Stimulated activated effector memory CD8-positive, alpha-beta T cell treated with anti-CD3 and anti-CD28 coated beads, Interleukin-12 subunit alpha, Interleukin-12 subunit beta, amount 100 ng/mL, for 72 hours (primary cell): ENCODE measurements around the gene ITGA3.

Experiments
- ATAC-seq: fragments of 150-1000 bp; cut with Tn5 transposase; 2 replicates; pipeline ENCODE4 v1.10.0; 2021
- DNase-seq, 2 donors: peaks; one replicate each; pipeline ENCODE4 v3.0.0; 2021 to 2022; ENCODE audit warnings: low spot score in 2 of 2
- H3K27ac Mint-ChIP-seq: one replicate; pipeline ENCODE4 v1.8.0; 2022; ENCODE audit warnings: mild to moderate bottlenecking, mixed read lengths
- H3K36me3 Mint-ChIP-seq: one replicate; pipeline ENCODE4 v1.8.0; 2022; ENCODE audit warnings: mild to moderate bottlenecking, mixed read lengths
- H3K4me1 Mint-ChIP-seq: one replicate; pipeline ENCODE4 v1.8.0; 2022; ENCODE audit warnings: mixed read lengths
- H3K4me3 Mint-ChIP-seq: one replicate; pipeline ENCODE4 v1.8.0; 2022; ENCODE audit warnings: mild to moderate bottlenecking, mixed read lengths
- H3K9me3 Mint-ChIP-seq: one replicate; pipeline ENCODE4 v1.8.0; 2022; ENCODE audit warnings: mixed read lengths

ITGA3 gene

GRCh38 chr17:50127697-50128361 lies 71.9 kb downstream of the ITGA3 start:
- DNase-seq (no peak), ATAC-seq (no peak)
- peaks cover 25% of the 10 kb centered on the region for H3K36me3 Mint-ChIP-seq
- peaks cover 38% of the 10 kb centered on the region for H3K4me1 Mint-ChIP-seq
- no peak overlapping the region for H3K27ac Mint-ChIP-seq
- H3K9me3 Mint-ChIP-seq: no peaks in the 10 kb centered on the region
- no peak overlapping the region for H3K4me3 Mint-ChIP-seq

GRCh38 chr17:50128441-50129352 lies 72.8 kb downstream of the ITGA3 start:
- peaks cover 38% of the 10 kb centered on the region for H3K4me1 Mint-ChIP-seq
- peak overlapping the region; percentile 50 for H3K27ac Mint-ChIP-seq
- no peaks in the 10 kb centered on the region for H3K9me3 Mint-ChIP-seq
- peaks cover 31% of the 10 kb centered on the region for H3K36me3 Mint-ChIP-seq
- DNase-seq: no peak
- peak overlapping the region; percentile 67 for H3K4me3 Mint-ChIP-seq
- no peak for ATAC-seq

- DNase-seq (no peak), ATAC-seq (peak; percentile 1)
- Mint-ChIP-seq H3K36me3 (peaks cover 38% of the 10 kb centered on the region), H3K27ac (no peak overlapping the region), H3K4me3 (peak overlapping the region; percentile 67), H3K9me3 (no peaks in the 10 kb centered on the region), H3K4me1 (peaks cover 43% of the 10 kb centered on the region)
Measured at GRCh38 chr17:50129353-50129727, 73.4 kb downstream of the ITGA3 start.

- ATAC-seq: peak; percentile 69
- Mint-ChIP-seq H3K9me3 (no peaks in the 10 kb centered on the region), H3K36me3 (peaks cover 42% of the 10 kb centered on the region), H3K4me3 (peak within 1 kb of the TSS; percentile 67), H3K4me1 (peaks cover 43% of the 10 kb centered on the region), H3K27ac (peak within 1 kb of the TSS; percentile 88)
- peak in 1 of 2 donors; percentile 69 for DNase-seq
Measured at GRCh38 chr17:50129728-50130558, 74.0 kb downstream of the ITGA3 start, which contains the start of gene SAMD14. SAMD14 (minus strand) TSS chr17:50130160; CDS start chr17:50124959, 5,201 bp downstream.

- H3K36me3 Mint-ChIP-seq: peaks cover 47% of the 10 kb centered on the region
- H3K4me1 Mint-ChIP-seq: peaks cover 43% of the 10 kb centered on the region
- peak; percentile 4 for ATAC-seq
- no peak for DNase-seq
- peak overlapping the region; percentile 88 for H3K27ac Mint-ChIP-seq
- H3K9me3 Mint-ChIP-seq: no peaks in the 10 kb centered on the region
- peak overlapping the region; percentile 67 for H3K4me3 Mint-ChIP-seq
Measured at GRCh38 chr17:50130559-50131305, 74.8 kb downstream of the ITGA3 start.

GRCh38 chr17:50132104-50132794 lies 76.3 kb downstream of the ITGA3 start:
- ATAC-seq: no peak
- Mint-ChIP-seq H3K4me1 (peaks cover 52% of the 10 kb centered on the region), H3K36me3 (peaks cover 63% of the 10 kb centered on the region), H3K4me3 (no peak overlapping the region), H3K9me3 (no peaks in the 10 kb centered on the region), H3K27ac (peak overlapping the region; percentile 88)
- no peak for DNase-seq

GRCh38 chr17:50133028-50133768 lies 77.3 kb downstream of the ITGA3 start:
- no peak for ATAC-seq
- H3K4me1 Mint-ChIP-seq: peaks cover 53% of the 10 kb centered on the region
- no peak overlapping the region for H3K27ac Mint-ChIP-seq
- peaks cover 72% of the 10 kb centered on the region for H3K36me3 Mint-ChIP-seq
- no peaks in the 10 kb centered on the region for H3K9me3 Mint-ChIP-seq
- no peak overlapping the region for H3K4me3 Mint-ChIP-seq
- DNase-seq: no peak

GRCh38 chr17:50133769-50134099 lies 77.8 kb downstream of the ITGA3 start:
- peaks cover 48% of the 10 kb centered on the region for H3K4me1 Mint-ChIP-seq
- no peak overlapping the region for H3K27ac Mint-ChIP-seq
- H3K9me3 Mint-ChIP-seq: no peaks in the 10 kb centered on the region
- H3K4me3 Mint-ChIP-seq: no peak overlapping the region
- H3K36me3 Mint-ChIP-seq: peaks cover 72% of the 10 kb centered on the region
- no peak for ATAC-seq
- no peak for DNase-seq

GRCh38 chr17:50134206-50135110 lies 78.5 kb downstream of the ITGA3 start:
- DNase-seq: no peak
- Mint-ChIP-seq H3K36me3 (peaks cover 76% of the 10 kb centered on the region), H3K4me3 (no peak overlapping the region), H3K4me1 (peaks cover 47% of the 10 kb centered on the region), H3K27ac (no peak overlapping the region), H3K9me3 (no peaks in the 10 kb centered on the region)
- no peak for ATAC-seq

- Mint-ChIP-seq H3K4me1 (peaks cover 55% of the 10 kb centered on the region), H3K4me3 (no peak overlapping the region), H3K36me3 (peaks cover 81% of the 10 kb centered on the region), H3K9me3 (no peaks in the 10 kb centered on the region), H3K27ac (peak overlapping the region; percentile 54)
- ATAC-seq (no peak), DNase-seq (no peak)
Measured at GRCh38 chr17:50135316-50136095, 79.6 kb downstream of the ITGA3 start.

- ATAC-seq: no peak
- DNase-seq: no peak
- no peaks in the 10 kb centered on the region for H3K9me3 Mint-ChIP-seq
- H3K36me3 Mint-ChIP-seq: peaks cover 83% of the 10 kb centered on the region
- H3K4me3 Mint-ChIP-seq: no peak overlapping the region
- H3K4me1 Mint-ChIP-seq: peaks cover 55% of the 10 kb centered on the region
- peak overlapping the region; percentile 87 for H3K27ac Mint-ChIP-seq
Measured at GRCh38 chr17:50136096-50136687, 80.3 kb downstream of the ITGA3 start.

- Mint-ChIP-seq H3K9me3 (no peaks in the 10 kb centered on the region), H3K4me1 (peaks cover 56% of the 10 kb centered on the region), H3K36me3 (peaks cover 86% of the 10 kb centered on the region), H3K27ac (peak overlapping the region; percentile 87), H3K4me3 (no peak overlapping the region)
- DNase-seq: no peak
- no peak for ATAC-seq
Measured at GRCh38 chr17:50137042-50137441, 81.1 kb downstream of the ITGA3 start.
